HL-60 (cell line): ENCODE data around the gene FNDC3B.

Experiments used
- DNase-seq, 2 experiments: peaks; one replicate each; pipeline ENCODE4 v3.0.0-alpha.2; 2010 to 2020; ENCODE audit warnings: low read depth in 1 of 2, low spot score in 1 of 2
- H3K27ac ChIP-seq: fragments of 250-450 bp; sonication (Bioruptor Pico); replicated peaks from 2 replicates; pipeline ENCODE4 v1.5.1; 2020; ENCODE audit warnings: mild to moderate bottlenecking, moderate library complexity
- H3K27me3 ChIP-seq: fragments of 250-450 bp; sonication (Bioruptor Pico); 2 replicates; pipeline ENCODE4 v1.5.1; 2021; ENCODE audit warnings: mild to moderate bottlenecking, moderate library complexity; ENCODE audit not compliant: insufficient read depth, poor library complexity, severe bottlenecking
- H3K4me3 ChIP-seq: replicated peaks from 2 replicates; pipeline ENCODE4 v1.5.1; 2011; ENCODE audit warnings: mild to moderate bottlenecking, control low read depth, low read length; ENCODE audit not compliant: insufficient read depth
- CTCF ChIP-seq: IDR thresholded peaks from one replicate; pipeline ENCODE4 v1.5.1; 2011; ENCODE audit warnings: low read length, control low read depth, inconsistent platforms; ENCODE audit not compliant: insufficient read depth
- GABPA ChIP-seq: IDR thresholded peaks from 2 replicates; pipeline ENCODE4 v1.6.1; 2012; ENCODE audit warnings: low read depth
- POLR2AphosphoS5 ChIP-seq: IDR thresholded peaks from 2 replicates; pipeline ENCODE4 v1.6.1; 2012; ENCODE audit warnings: low read depth
- REST ChIP-seq: IDR thresholded peaks from 2 replicates; pipeline ENCODE4 v1.6.1; 2012; ENCODE audit warnings: low read depth; ENCODE audit not compliant: insufficient replicate concordance
- SPI1 ChIP-seq: IDR thresholded peaks from 2 replicates; pipeline ENCODE4 v1.6.1; 2012; ENCODE audit warnings: low read depth, mild to moderate bottlenecking, borderline replicate concordance

Gene FNDC3B

GRCh38 chr3:172087198-172087597 lies 47.8 kb downstream of the FNDC3B start:
- no peak for DNase-seq
- no peak for TF ChIP-seq SPI1
- TF ChIP-seq POLR2AphosphoS5: no peak
- Histone ChIP-seq H3K27me3 (no peaks in the 10 kb centered on the region), H3K4me3 (no peak overlapping the region), H3K27ac (no peak overlapping the region)

GRCh38 chr3:172087602-172088580 lies 48.5 kb downstream of the FNDC3B start:
- no peak for DNase-seq
- Histone ChIP-seq H3K27ac (no peak overlapping the region), H3K4me3 (no peak overlapping the region), H3K27me3 (no peaks in the 10 kb centered on the region)
- TF ChIP-seq SPI1 (no peak), CTCF (no peak)

- no peaks in the 10 kb centered on the region for H3K27me3 ChIP-seq
- no peak overlapping the region for H3K27ac ChIP-seq
- DNase-seq: no peak
- no peak overlapping the region for H3K4me3 ChIP-seq
- TF ChIP-seq CTCF (no peak), POLR2AphosphoS5 (no peak), REST (no peak), GABPA (no peak), SPI1 (no peak)
Measured at GRCh38 chr3:172089250-172089649, 49.9 kb downstream of the FNDC3B start.

- DNase-seq: no peak
- H3K4me3 ChIP-seq: no peak overlapping the region
- TF ChIP-seq CTCF (no peak), REST (no peak), POLR2AphosphoS5 (no peak), SPI1 (no peak), GABPA (no peak)
- H3K27ac ChIP-seq: no peak overlapping the region
- no peaks in the 10 kb centered on the region for H3K27me3 ChIP-seq
Measured at GRCh38 chr3:172090035-172090434, 50.7 kb downstream of the FNDC3B start.
